Calu3 (cell line): Measurements from ENCODE around the gene ETF1. TPM values are rescaled to one million over a fixed set of nuclear protein-coding genes. Genes with fewer than 3 reads are reported as not detected.

Experiments used
- BruUV-seq: library from RNA; stranded (reverse); fragments of 400-500 nt; replicated peaks from 2 replicates; lab custom pipeline; 2021; lab: Mats Ljungman, UMichigan
- CTCF ChIA-PET: fragments of 300-600 bp; sonication (Branson Sonifier 250); formaldehyde crosslinking; loops from one replicate; lab custom pipeline; 2022; ENCODE audit warnings: antibody characterized with exemption; lab: Charles Lee
- DNase-seq: peaks from one replicate; pipeline ENCODE4 v3.0.0; 2022
- H3K27ac Mint-ChIP-seq: one replicate; pipeline ENCODE4 v1.8.0; 2022; ENCODE audit warnings: mixed read lengths; ENCODE audit not compliant: unreplicated experiment
- H3K27me3 Mint-ChIP-seq: one replicate; pipeline ENCODE4 v1.8.0; 2022; ENCODE audit warnings: mixed read lengths; ENCODE audit not compliant: unreplicated experiment
- H3K36me3 Mint-ChIP-seq: one replicate; pipeline ENCODE4 v1.8.0; 2022; ENCODE audit warnings: mild to moderate bottlenecking, moderate library complexity, mixed read lengths; ENCODE audit not compliant: insufficient read depth, unreplicated experiment
- H3K4me1 Mint-ChIP-seq: one replicate; pipeline ENCODE4 v1.8.0; 2022; ENCODE audit warnings: mild to moderate bottlenecking, low read depth, mixed read lengths; ENCODE audit not compliant: unreplicated experiment
- H3K4me3 Mint-ChIP-seq: one replicate; pipeline ENCODE4 v1.8.0; 2022; ENCODE audit warnings: mild to moderate bottlenecking, low read depth, moderate library complexity, mixed read lengths; ENCODE audit not compliant: unreplicated experiment
- H3K9me3 Mint-ChIP-seq: one replicate; pipeline ENCODE4 v1.8.0; 2022; ENCODE audit warnings: low read depth, mixed read lengths; ENCODE audit not compliant: unreplicated experiment
- CTCF ChIP-seq: fragments of 200-600 bp; IDR thresholded peaks from one replicate; pipeline ENCODE4 v1.8.0; 2022; ENCODE audit warnings: antibody characterized with exemption; ENCODE audit not compliant: unreplicated experiment
- intact Hi-C: fragments of 100-400 bp; cut with micrococcal nuclease; formaldehyde crosslinking; loops from one replicate; pipeline ENCODE4 v1.10.0; 2022; ENCODE audit not compliant: unreplicated experiment
- total RNA-seq: library from RNA; stranded (reverse); gene quantifications from 2 replicates; pipeline ENCODE4 v1.2.3, GENCODE V29; 2022

ETF1 gene
- total RNA-seq, 1 experiment from 2014 or later = 164 TPM

GRCh38 chr5:138583984-138584637, 41.1 kb upstream of the ETF1 start:
- BruUV-seq = no TSS peak
- no peak for TF ChIP-seq CTCF
- CTCF ChIA-PET = interaction anchor here (0.6 to 1.1 kb wide), 2 partner anchors 11 to 874 kb away, joined by 3 to 4 read pairs; no protein-coding TSS in a partner anchor
- no peaks in the 10 kb centered on the region for H3K36me3 Mint-ChIP-seq
- H3K27ac Mint-ChIP-seq = no peak overlapping the region
- peaks cover 32% of the 10 kb centered on the region for H3K27me3 Mint-ChIP-seq
- no peak overlapping the region for H3K4me3 Mint-ChIP-seq
- no peaks in the 10 kb centered on the region for H3K4me1 Mint-ChIP-seq
- no peak for DNase-seq
- intact Hi-C loops = no loop called here
- no peaks in the 10 kb centered on the region for H3K9me3 Mint-ChIP-seq

- no peak for TF ChIP-seq CTCF
- Mint-ChIP-seq H3K4me3 (no peak overlapping the region), H3K4me1 (no peaks in the 10 kb centered on the region), H3K27ac (no peak overlapping the region), H3K36me3 (no peaks in the 10 kb centered on the region), H3K9me3 (no peaks in the 10 kb centered on the region), H3K27me3 (peaks cover 32% of the 10 kb centered on the region)
- BruUV-seq = no TSS peak
- CTCF ChIA-PET = no interaction called here
- intact Hi-C loops = no loop called here
- DNase-seq = no peak
Measured at GRCh38 chr5:138582959-138583358, 39.9 kb upstream of the ETF1 start.

GRCh38 chr5:138580777-138581176, 37.7 kb upstream of the ETF1 start:
- intact Hi-C loops = no loop called here

DNA sequence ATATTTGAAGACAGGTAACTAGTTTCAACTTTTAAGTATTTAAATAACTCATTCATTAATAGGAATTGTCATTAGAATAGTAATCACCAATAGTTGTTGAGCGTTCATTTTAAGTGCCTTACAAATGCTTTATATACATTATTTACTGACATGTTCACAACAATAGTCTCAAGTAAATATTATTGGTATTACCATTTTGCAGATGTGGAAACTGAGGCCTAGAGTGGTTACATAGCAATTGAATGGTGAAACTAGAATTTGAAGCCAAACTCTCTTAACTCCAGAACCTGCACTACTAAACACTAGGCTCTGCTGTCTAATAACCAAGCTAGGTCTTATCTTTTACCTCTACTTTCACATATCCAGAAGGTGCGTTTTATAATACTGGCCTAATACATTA, 37.0 kb upstream of the ETF1 start:
- intact Hi-C loops = no loop called here
- H3K4me3 Mint-ChIP-seq = no peak overlapping the region
- no peak for TF ChIP-seq CTCF
- peaks cover 18% of the 10 kb centered on the region for H3K36me3 Mint-ChIP-seq
- CTCF ChIA-PET = interaction anchor here (0.8 to 1.2 kb wide), 4 partner anchors 24 to 696 kb away, joined by 3 to 4 read pairs (median 4); no protein-coding TSS in a partner anchor
- H3K9me3 Mint-ChIP-seq = peaks cover 3% of the 10 kb centered on the region
- H3K27me3 Mint-ChIP-seq = peaks cover 8% of the 10 kb centered on the region
- no peak for DNase-seq
- no peak overlapping the region for H3K27ac Mint-ChIP-seq
- H3K4me1 Mint-ChIP-seq = peaks cover 8% of the 10 kb centered on the region
- BruUV-seq = no TSS peak

More at GRCh38 chr5:138580777-138581176, 37.7 kb upstream of the ETF1 start:
- Mint-ChIP-seq H3K4me1 (peaks cover 5% of the 10 kb centered on the region), H3K27ac (no peak overlapping the region), H3K9me3 (peaks cover 3% of the 10 kb centered on the region), H3K36me3 (peaks cover 10% of the 10 kb centered on the region), H3K27me3 (peaks cover 16% of the 10 kb centered on the region), H3K4me3 (no peak overlapping the region)
- DNase-seq = no peak
- CTCF ChIA-PET = no interaction called here
- BruUV-seq = no TSS peak
- TF ChIP-seq CTCF = no peak
